Keratinocyte (primary cell): ENCODE data around the gene HRH3. TPM values are rescaled to one million over a fixed set of nuclear protein-coding genes. Genes with fewer than 3 reads are reported as not detected.

Experiments used
- DNase-seq: peaks from one replicate; pipeline ENCODE4 v3.0.0-alpha.2; 2011; ENCODE audit warnings: low read depth, missing footprints, low spot score
- FAIRE-seq: peaks from 2 replicates; lab custom pipeline; 2011; peaks lifted over from hg19 to GRCh38; lab: Jason Lieb, UNC
- H2AFZ ChIP-seq: 2 replicates; pipeline ENCODE4 v1.6.0; 2012; ENCODE audit warnings: low read length, control low read depth, inconsistent platforms; ENCODE audit not compliant: control insufficient read depth
- H3K27ac ChIP-seq: 2 replicates; pipeline ENCODE4 v1.5.1; 2011; ENCODE audit warnings: low read length; ENCODE audit not compliant: control insufficient read depth, insufficient read depth
- H3K27me3 ChIP-seq: 3 replicates; pipeline ENCODE4 v1.6.0; 2011; ENCODE audit warnings: low read length; ENCODE audit not compliant: control insufficient read depth, insufficient read depth; ENCODE audit errors: extremely low read depth
- H3K36me3 ChIP-seq, 2 experiments: 2 replicates in 1 of 2; 3 replicates in 1 of 2; pipeline ENCODE4 v1.5.1; 2011; ENCODE audit warnings: low read length in 2 of 2, mild to moderate bottlenecking in 1 of 2; ENCODE audit not compliant: control insufficient read depth in 2 of 2, insufficient read depth in 2 of 2; ENCODE audit errors: extremely low read depth in 1 of 2
- H3K4me1 ChIP-seq: 3 replicates; pipeline ENCODE4 v1.5.1; 2011; ENCODE audit warnings: low read length; ENCODE audit not compliant: control insufficient read depth, insufficient read depth; ENCODE audit errors: extremely low read depth
- H3K4me2 ChIP-seq: 3 replicates; pipeline ENCODE4 v1.6.0; 2011; ENCODE audit warnings: low read depth, low read length; ENCODE audit not compliant: control insufficient read depth, insufficient read depth; ENCODE audit errors: extremely low read depth
- H3K4me3 ChIP-seq, 3 experiments: fragments of 200-600 bp in 1 of 3; sonication (generic) in 1 of 3; 2 replicates in 2 of 3; 3 replicates in 1 of 3; pipeline ENCODE4 v1.5.1; 2011 to 2016; ENCODE audit warnings: low read length in 3 of 3, mild to moderate bottlenecking in 3 of 3, control low read depth in 2 of 3, inconsistent platforms in 1 of 3, low read depth in 1 of 3, mixed read lengths in 1 of 3, mixed run types in 1 of 3, moderate library complexity in 1 of 3; ENCODE audit not compliant: control insufficient read depth in 2 of 3, insufficient read depth in 2 of 3; ENCODE audit errors: extremely low read depth in 1 of 3
- H3K79me2 ChIP-seq: 2 replicates; pipeline ENCODE4 v1.6.0; 2012; ENCODE audit warnings: low read length; ENCODE audit not compliant: control insufficient read depth, insufficient read depth
- H3K9ac ChIP-seq: 3 replicates; pipeline ENCODE4 v1.6.0; 2011; ENCODE audit warnings: low read length; ENCODE audit not compliant: control insufficient read depth, insufficient read depth; ENCODE audit errors: extremely low read depth
- H3K9me1 ChIP-seq: 3 replicates; pipeline ENCODE4 v1.6.0; 2011; ENCODE audit warnings: low read length; ENCODE audit not compliant: control insufficient read depth, insufficient read depth; ENCODE audit errors: extremely low read depth
- H3K9me3 ChIP-seq: 2 replicates; pipeline ENCODE4 v1.5.1; 2012; ENCODE audit warnings: low read depth, low read length; ENCODE audit not compliant: control insufficient read depth
- H4K20me1 ChIP-seq: 3 replicates; pipeline ENCODE4 v1.6.0; 2011; ENCODE audit warnings: low read length; ENCODE audit not compliant: control insufficient read depth, insufficient read depth; ENCODE audit errors: extremely low read depth
- EZH2 ChIP-seq: IDR thresholded peaks from one replicate; pipeline ENCODE4 v1.6.1; 2012; ENCODE audit warnings: inconsistent platforms, mild to moderate bottlenecking, low read length, moderate library complexity
- dilution Hi-C: fragments of 300-500 bp; cut with MboI; formaldehyde crosslinking; loops from one replicate; pipeline ENCODE4 v1.7.0; 2020; ENCODE audit warnings: low sequenced_read_pairs; ENCODE audit not compliant: extremely low pct_ligation_motif_present
- polyA plus RNA-seq, 5 experiments: library from polyadenylated mRNA; depleted of rRNA in 3 of 5; stranded (reverse) in 3 of 5; stranded (forward) in 1 of 5; unstranded in 1 of 5; fragments of >200 nt; gene quantifications; 1 replicate in 1 of 5; 2 replicates in 3 of 5; 3 replicates in 1 of 5; pipeline versions ENCODE4 v1.2.1 to v1.2.3, GENCODE V29; 2011 to 2012; ENCODE audit warnings: missing spikeins in 2 of 5, low read depth in 1 of 5, low replicate concordance in 1 of 5
- TF ChIP-seq, protein P1 (sequence below), 3 experiments: IDR thresholded peaks in 1 of 3; conservative IDR thresholded peaks in 1 of 3; optimal IDR thresholded peaks in 1 of 3; 2 replicates in 2 of 3; 3 replicates in 1 of 3; pipeline versions ENCODE3 to v1.5.1; 2011; ENCODE audit warnings: low read length in 3 of 3, mild to moderate bottlenecking in 3 of 3, moderate library complexity in 2 of 3, control low read depth in 1 of 3, inconsistent platforms in 1 of 3; ENCODE audit not compliant: insufficient read depth in 2 of 3; ENCODE audit errors: extremely low read depth in 1 of 3

HRH3 gene
- polyA plus RNA-seq, 1 donor (not counting 4 experiments of a cell fraction or from before 2014, with no cell fraction given) = not detected

DNA sequence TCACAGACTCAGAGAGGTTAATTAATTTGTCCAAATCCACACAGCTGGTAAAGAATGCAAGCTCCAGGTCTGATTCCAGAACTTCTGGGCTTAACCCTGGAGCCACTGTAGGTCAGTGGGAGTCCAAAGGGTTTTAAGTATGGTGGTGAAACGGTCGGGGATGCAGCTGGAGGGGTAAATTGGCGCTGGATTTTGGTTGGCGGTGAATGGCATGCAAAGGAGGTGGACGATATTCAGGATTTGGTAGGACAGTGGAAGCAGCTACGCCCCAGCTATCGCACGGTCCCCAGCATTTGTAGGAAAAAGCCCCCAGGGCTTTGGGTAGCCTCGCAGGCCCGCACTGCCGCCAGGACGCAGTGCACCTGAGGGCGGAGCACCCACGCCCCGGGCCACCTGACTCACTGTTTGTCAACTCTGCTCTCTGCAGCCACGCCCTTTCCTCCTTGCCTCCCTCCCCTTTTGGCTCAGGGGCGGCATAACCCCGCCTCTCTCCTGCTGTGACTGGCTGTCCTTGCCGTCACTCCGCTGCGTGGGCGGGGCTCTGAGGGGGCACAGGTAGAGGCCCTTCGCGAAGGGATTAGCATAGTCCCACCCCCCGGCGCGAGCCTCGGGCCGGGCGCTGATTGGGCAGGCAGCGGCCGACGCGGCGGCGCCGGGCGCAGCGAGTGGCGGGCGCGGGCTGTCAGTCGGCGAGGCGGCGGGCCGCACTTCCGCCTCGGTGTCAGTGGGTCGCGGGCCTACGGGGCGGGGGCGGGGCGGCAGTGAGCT is 17.9 kb upstream of the HRH3 start, which contains the start of gene OSBPL2:
OSBPL2 (plus strand) TSS at position 721 of the 768 bp plus-strand sequence. CDS start 17,664 bp downstream, outside the sequence.
- H4K20me1 ChIP-seq = peaks cover 17% of the 10 kb centered on the region
- peaks cover 34% of the 10 kb centered on the region for H3K79me2 ChIP-seq
- dilution Hi-C loops = no loop called here
- DNase-seq (peak; percentile 87), FAIRE-seq (peak; percentile 77)
- peaks cover 0 to 11% of the 10 kb centered on the region in 2 experiments for H3K36me3 ChIP-seq
- H2AFZ ChIP-seq = no peak within 1 kb of the TSS
- H3K4me2 ChIP-seq = peak within 1 kb of the TSS; percentile 80
- H3K9me3 ChIP-seq = peaks cover 4% of the 10 kb centered on the region
- H3K4me3 ChIP-seq = peak within 1 kb of the TSS; percentile 66 to 77 (median 72)
- TF ChIP-seq EZH2 = no peak
- TF ChIP-seq, protein P1, sequence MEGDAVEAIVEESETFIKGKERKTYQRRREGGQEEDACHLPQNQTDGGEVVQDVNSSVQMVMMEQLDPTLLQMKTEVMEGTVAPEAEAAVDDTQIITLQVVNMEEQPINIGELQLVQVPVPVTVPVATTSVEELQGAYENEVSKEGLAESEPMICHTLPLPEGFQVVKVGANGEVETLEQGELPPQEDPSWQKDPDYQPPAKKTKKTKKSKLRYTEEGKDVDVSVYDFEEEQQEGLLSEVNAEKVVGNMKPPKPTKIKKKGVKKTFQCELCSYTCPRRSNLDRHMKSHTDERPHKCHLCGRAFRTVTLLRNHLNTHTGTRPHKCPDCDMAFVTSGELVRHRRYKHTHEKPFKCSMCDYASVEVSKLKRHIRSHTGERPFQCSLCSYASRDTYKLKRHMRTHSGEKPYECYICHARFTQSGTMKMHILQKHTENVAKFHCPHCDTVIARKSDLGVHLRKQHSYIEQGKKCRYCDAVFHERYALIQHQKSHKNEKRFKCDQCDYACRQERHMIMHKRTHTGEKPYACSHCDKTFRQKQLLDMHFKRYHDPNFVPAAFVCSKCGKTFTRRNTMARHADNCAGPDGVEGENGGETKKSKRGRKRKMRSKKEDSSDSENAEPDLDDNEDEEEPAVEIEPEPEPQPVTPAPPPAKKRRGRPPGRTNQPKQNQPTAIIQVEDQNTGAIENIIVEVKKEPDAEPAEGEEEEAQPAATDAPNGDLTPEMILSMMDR (optimal IDR thresholded peaks at IDR 0.05 in 1 of 3, IDR thresholded peaks at IDR 0.05 in 1 of 3, conservative IDR thresholded peaks at IDR 0.05 in 1 of 3; ENCODE audit: extremely low read depth in 1 of 3, insufficient read depth in 2 of 3, low read length in 3 of 3) = no peak
- H3K9me1 ChIP-seq = peaks cover 9% of the 10 kb centered on the region
- H3K4me1 ChIP-seq = peaks cover 33% of the 10 kb centered on the region
- H3K27me3 ChIP-seq = peaks cover 17% of the 10 kb centered on the region
- H3K27ac ChIP-seq = peak within 1 kb of the TSS; percentile 65
- peak within 1 kb of the TSS; percentile 77 for H3K9ac ChIP-seq

DNA sequence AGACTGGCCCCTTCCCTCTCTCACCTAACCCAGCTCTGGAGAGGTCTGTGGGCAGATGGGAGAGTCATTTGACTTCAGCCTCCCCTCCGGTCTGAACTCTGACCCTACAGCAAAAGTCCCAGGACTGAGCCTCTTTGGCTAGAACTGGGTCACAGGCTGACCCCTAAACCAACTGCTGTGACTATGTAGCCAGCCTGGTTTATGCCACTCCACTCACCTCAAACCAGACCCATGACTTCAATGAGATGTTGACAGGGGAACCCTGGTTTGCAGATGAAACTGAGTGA is 17.4 kb upstream of the HRH3 start:
- FAIRE-seq (no peak), DNase-seq (no peak)
- Histone ChIP-seq H3K9me1 (peaks cover 7% of the 10 kb centered on the region), H3K4me2 (peak overlapping the region; percentile 65), H3K27me3 (peaks cover 23% of the 10 kb centered on the region), H3K36me3 (peaks cover 0 to 6% of the 10 kb centered on the region in 2 experiments), H4K20me1 (peaks cover 12% of the 10 kb centered on the region), H2AFZ (no peak overlapping the region), H3K9ac (no peak overlapping the region), H3K79me2 (peaks cover 29% of the 10 kb centered on the region), H3K4me3 (no peak overlapping the region), H3K27ac (no peak overlapping the region), H3K9me3 (peaks cover 4% of the 10 kb centered on the region), H3K4me1 (peaks cover 33% of the 10 kb centered on the region)
- no peak for TF ChIP-seq EZH2
- TF ChIP-seq, protein P1 (optimal IDR thresholded peaks at IDR 0.05 in 1 of 3, IDR thresholded peaks at IDR 0.05 in 1 of 3, conservative IDR thresholded peaks at IDR 0.05 in 1 of 3; ENCODE audit: extremely low read depth in 1 of 3, insufficient read depth in 2 of 3, low read length in 3 of 3) = no peak
- dilution Hi-C loops = no loop called here
